NCI-H2107 treated with DMSO at 0.1 percent for 48 hours (cell line): ENCODE results near the gene SPATA25.

Source experiments
- DNase-seq: peaks from one replicate; lab custom pipeline; 2025; ENCODE audit not compliant: unreplicated experiment; lab: John Stamatoyannopoulos, UW

SPATA25 gene

GRCh38 chr20:45841407-45842129, 45.9 kb downstream of the SPATA25 start:
- DNase-seq: no peak

GRCh38 chr20:45840700-45841198, 46.7 kb downstream of the SPATA25 start:
- DNase-seq: no peak

GRCh38 chr20:45836841-45837240, 50.6 kb downstream of the SPATA25 start:
- no peak for DNase-seq
